ENCODE results near the gene THRB.

The THRB gene

DNA sequence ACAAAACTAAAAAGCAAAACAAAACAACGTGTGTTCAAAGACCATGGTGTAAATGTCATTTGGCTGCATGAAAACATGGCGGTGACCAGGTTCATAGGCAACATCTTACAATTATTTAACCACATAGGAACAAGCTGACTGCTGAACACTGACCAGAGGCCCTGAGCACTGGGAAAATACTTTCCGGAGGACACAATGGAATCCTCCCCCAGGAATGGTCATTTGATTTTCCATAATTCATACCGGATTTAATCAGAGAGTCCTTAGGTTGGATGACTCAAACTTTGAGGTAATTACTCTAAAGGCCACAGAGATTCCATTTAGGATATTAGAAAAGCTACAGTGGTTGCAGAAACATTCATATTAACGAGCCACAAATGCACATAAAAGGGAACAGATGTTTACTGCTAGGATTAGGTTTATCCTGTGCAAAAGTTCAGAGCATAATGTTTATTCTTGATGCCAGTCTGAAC is 294.8 kb downstream of the THRB start (continued):
- TF ChIP-seq ZNF341 (tag by site-specific recombination; IDR thresholded peaks at IDR 0.05; ENCODE audit: low read depth) (no peak), GLIS1 (tag by site-specific recombination; IDR thresholded peaks at IDR 0.05) (peak; percentile 69), ZNF146 (tag by site-specific recombination; IDR thresholded peaks at IDR 0.05) (no peak), BCL11A (tag by site-specific recombination; IDR thresholded peaks at IDR 0.05; ENCODE audit: low read depth) (peak; percentile 46; the same call in 1 of the 2 replicates), ZNF654 (tag by site-specific recombination; IDR thresholded peaks at IDR 0.05; ENCODE audit: low read depth) (no peak), OSR2 (tag by site-specific recombination; IDR thresholded peaks at IDR 0.05) (peak; percentile 41; the same call in 1 of the 2 replicates), ZNF677 (tag by site-specific recombination; IDR thresholded peaks at IDR 0.05) (no peak), ZNF768 (tag by site-specific recombination; IDR thresholded peaks at IDR 0.05) (no peak), GLIS2 (tag by site-specific recombination; IDR thresholded peaks at IDR 0.05) (no peak), FEZF1 (tag by site-specific recombination; IDR thresholded peaks at IDR 0.05) (peak; percentile 18; the same call in 1 of the 2 replicates), ZNF544 (tag by site-specific recombination; IDR thresholded peaks at IDR 0.05) (no peak), ZNF391 (tag by site-specific recombination; IDR thresholded peaks at IDR 0.05; ENCODE audit: borderline replicate concordance, low read depth) (peak; percentile 29; the same call in 1 of the 2 replicates), ZNF501 (tag by site-specific recombination; IDR thresholded peaks at IDR 0.05) (no peak), WT1 (tag by site-specific recombination; IDR thresholded peaks at IDR 0.05) (peak; percentile 67), ZNF16 (tag by site-specific recombination; IDR thresholded peaks at IDR 0.05; ENCODE audit: low read depth) (no peak), ZNF10 (tag by site-specific recombination; IDR thresholded peaks at IDR 0.05) (no peak), MYNN (tag by site-specific recombination; IDR thresholded peaks at IDR 0.05; ENCODE audit: borderline replicate concordance) (no peak), ZSCAN30 (tag by site-specific recombination; IDR thresholded peaks at IDR 0.05) (no peak), ZXDB (tag by site-specific recombination; IDR thresholded peaks at IDR 0.05) (0 out of 2 replicates have a peak, but pooled peaks have one; percentile 2), ZNF214 (tag by site-specific recombination; IDR thresholded peaks at IDR 0.05; ENCODE audit: borderline replicate concordance) (no peak), ZNF600 (tag by site-specific recombination; IDR thresholded peaks at IDR 0.05) (no peak), ZNF221 (tag by site-specific recombination; IDR thresholded peaks at IDR 0.05; ENCODE audit: borderline replicate concordance) (no peak)
- TF ChIP-seq, protein P1, sequence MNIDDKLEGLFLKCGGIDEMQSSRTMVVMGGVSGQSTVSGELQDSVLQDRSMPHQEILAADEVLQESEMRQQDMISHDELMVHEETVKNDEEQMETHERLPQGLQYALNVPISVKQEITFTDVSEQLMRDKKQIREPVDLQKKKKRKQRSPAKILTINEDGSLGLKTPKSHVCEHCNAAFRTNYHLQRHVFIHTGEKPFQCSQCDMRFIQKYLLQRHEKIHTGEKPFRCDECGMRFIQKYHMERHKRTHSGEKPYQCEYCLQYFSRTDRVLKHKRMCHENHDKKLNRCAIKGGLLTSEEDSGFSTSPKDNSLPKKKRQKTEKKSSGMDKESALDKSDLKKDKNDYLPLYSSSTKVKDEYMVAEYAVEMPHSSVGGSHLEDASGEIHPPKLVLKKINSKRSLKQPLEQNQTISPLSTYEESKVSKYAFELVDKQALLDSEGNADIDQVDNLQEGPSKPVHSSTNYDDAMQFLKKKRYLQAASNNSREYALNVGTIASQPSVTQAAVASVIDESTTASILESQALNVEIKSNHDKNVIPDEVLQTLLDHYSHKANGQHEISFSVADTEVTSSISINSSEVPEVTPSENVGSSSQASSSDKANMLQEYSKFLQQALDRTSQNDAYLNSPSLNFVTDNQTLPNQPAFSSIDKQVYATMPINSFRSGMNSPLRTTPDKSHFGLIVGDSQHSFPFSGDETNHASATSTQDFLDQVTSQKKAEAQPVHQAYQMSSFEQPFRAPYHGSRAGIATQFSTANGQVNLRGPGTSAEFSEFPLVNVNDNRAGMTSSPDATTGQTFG (tag by site-specific recombination; IDR thresholded peaks at IDR 0.05; ENCODE audit: borderline replicate concordance) = no peak
- TF ChIP-seq, protein P2, sequence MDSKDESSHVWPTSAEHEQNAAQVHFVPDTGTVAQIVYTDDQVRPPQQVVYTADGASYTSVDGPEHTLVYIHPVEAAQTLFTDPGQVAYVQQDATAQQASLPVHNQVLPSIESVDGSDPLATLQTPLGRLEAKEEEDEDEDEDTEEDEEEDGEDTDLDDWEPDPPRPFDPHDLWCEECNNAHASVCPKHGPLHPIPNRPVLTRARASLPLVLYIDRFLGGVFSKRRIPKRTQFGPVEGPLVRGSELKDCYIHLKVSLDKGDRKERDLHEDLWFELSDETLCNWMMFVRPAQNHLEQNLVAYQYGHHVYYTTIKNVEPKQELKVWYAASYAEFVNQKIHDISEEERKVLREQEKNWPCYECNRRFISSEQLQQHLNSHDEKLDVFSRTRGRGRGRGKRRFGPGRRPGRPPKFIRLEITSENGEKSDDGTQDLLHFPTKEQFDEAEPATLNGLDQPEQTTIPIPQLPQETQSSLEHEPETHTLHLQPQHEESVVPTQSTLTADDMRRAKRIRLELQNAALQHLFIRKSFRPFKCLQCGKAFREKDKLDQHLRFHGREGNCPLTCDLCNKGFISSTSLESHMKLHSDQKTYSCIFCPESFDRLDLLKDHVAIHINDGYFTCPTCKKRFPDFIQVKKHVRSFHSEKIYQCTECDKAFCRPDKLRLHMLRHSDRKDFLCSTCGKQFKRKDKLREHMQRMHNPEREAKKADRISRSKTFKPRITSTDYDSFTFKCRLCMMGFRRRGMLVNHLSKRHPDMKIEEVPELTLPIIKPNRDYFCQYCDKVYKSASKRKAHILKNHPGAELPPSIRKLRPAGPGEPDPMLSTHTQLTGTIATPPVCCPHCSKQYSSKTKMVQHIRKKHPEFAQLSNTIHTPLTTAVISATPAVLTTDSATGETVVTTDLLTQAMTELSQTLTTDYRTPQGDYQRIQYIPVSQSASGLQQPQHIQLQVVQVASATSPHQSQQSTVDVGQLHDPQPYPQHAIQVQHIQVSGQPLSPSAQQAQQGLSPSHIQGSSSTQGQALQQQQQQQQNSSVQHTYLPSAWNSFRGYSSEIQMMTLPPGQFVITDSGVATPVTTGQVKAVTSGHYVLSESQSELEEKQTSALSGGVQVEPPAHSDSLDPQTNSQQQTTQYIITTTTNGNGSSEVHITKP (tag by site-specific recombination; IDR thresholded peaks at IDR 0.05) = no peak
- TF ChIP-seq, protein P3, sequence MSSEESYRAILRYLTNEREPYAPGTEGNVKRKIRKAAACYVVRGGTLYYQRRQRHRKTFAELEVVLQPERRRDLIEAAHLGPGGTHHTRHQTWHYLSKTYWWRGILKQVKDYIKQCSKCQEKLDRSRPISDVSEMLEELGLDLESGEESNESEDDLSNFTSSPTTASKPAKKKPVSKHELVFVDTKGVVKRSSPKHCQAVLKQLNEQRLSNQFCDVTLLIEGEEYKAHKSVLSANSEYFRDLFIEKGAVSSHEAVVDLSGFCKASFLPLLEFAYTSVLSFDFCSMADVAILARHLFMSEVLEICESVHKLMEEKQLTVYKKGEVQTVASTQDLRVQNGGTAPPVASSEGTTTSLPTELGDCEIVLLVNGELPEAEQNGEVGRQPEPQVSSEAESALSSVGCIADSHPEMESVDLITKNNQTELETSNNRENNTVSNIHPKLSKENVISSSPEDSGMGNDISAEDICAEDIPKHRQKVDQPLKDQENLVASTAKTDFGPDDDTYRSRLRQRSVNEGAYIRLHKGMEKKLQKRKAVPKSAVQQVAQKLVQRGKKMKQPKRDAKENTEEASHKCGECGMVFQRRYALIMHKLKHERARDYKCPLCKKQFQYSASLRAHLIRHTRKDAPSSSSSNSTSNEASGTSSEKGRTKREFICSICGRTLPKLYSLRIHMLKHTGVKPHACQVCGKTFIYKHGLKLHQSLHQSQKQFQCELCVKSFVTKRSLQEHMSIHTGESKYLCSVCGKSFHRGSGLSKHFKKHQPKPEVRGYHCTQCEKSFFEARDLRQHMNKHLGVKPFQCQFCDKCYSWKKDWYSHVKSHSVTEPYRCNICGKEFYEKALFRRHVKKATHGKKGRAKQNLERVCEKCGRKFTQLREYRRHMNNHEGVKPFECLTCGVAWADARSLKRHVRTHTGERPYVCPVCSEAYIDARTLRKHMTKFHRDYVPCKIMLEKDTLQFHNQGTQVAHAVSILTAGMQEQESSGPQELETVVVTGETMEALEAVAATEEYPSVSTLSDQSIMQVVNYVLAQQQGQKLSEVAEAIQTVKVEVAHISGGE (tag by site-specific recombination; conservative IDR thresholded peaks at IDR 0.05; ENCODE audit: low read depth) = no peak
- TF ChIP-seq, protein P4, sequence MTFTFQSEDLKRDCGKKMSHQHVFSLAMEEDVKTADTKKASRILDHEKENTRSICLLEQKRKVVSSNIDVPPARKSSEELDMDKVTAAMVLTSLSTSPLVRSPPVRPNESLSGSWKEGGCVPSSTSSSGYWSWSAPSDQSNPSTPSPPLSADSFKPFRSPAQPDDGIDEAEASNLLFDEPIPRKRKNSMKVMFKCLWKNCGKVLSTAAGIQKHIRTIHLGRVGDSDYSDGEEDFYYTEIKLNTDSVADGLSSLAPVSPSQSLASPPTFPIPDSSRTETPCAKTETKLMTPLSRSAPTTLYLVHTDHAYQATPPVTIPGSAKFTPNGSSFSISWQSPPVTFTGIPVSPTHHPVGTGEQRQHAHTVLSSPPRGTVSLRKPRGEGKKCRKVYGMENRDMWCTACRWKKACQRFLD (tag by site-specific recombination; IDR thresholded peaks at IDR 0.05) = no peak
- TF ChIP-seq, protein P5, sequence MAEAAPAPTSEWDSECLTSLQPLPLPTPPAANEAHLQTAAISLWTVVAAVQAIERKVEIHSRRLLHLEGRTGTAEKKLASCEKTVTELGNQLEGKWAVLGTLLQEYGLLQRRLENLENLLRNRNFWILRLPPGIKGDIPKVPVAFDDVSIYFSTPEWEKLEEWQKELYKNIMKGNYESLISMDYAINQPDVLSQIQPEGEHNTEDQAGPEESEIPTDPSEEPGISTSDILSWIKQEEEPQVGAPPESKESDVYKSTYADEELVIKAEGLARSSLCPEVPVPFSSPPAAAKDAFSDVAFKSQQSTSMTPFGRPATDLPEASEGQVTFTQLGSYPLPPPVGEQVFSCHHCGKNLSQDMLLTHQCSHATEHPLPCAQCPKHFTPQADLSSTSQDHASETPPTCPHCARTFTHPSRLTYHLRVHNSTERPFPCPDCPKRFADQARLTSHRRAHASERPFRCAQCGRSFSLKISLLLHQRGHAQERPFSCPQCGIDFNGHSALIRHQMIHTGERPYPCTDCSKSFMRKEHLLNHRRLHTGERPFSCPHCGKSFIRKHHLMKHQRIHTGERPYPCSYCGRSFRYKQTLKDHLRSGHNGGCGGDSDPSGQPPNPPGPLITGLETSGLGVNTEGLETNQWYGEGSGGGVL (tag by site-specific recombination; IDR thresholded peaks at IDR 0.05) = no peak
